H1 (cell line): ENCODE results near the gene MEI1. TPM values are rescaled to one million over a fixed set of nuclear protein-coding genes. Genes with fewer than 3 reads are reported as not detected.
A peak's percentile ranks its signal among the peaks of the same experiment; 100 is the strongest.

Experiments used
- CTCF ChIA-PET: fragments of 300-600 bp; sonication (Branson Sonifier 250); formaldehyde crosslinking; loops from one replicate; lab custom pipeline; 2021; ENCODE audit not compliant: partially characterized antibody; lab: Charles Lee
- POLR2A ChIA-PET: fragments of 300-600 bp; sonication (Branson Sonifier 250); formaldehyde crosslinking; loops from one replicate; lab custom pipeline; 2021; ENCODE audit warnings: inconsistent platforms; ENCODE audit not compliant: partially characterized antibody; lab: Charles Lee
- DNase-seq, 2 experiments: peaks; one replicate each; pipeline versions ENCODE4 v3.0.0 to v3.0.0-alpha.2; 2010 to 2022; ENCODE audit warnings: low spot score in 2 of 2, low read depth in 1 of 2, mixed read lengths in 1 of 2
- FAIRE-seq: peaks from 2 replicates; lab custom pipeline; 2011; peaks lifted over from hg19 to GRCh38; lab: Jason Lieb, UNC
- H2AFZ ChIP-seq: 2 replicates; pipeline ENCODE4 v1.8.1; 2012; ENCODE audit warnings: low read length, inconsistent platforms
- H2AK5ac ChIP-seq: 2 replicates; pipeline ENCODE4 v1.6.1; 2013; ENCODE audit warnings: low read depth, low read length
- H2BK120ac ChIP-seq: replicated peaks from 2 replicates; pipeline ENCODE3; 2013; ENCODE audit warnings: low read depth, low read length, inconsistent platforms
- H2BK12ac ChIP-seq: 2 replicates; pipeline ENCODE4 v1.6.1; 2013; ENCODE audit warnings: low read depth, low read length
- H2BK15ac ChIP-seq: 2 replicates; pipeline ENCODE4 v1.6.1; 2013; ENCODE audit warnings: low read length
- H2BK20ac ChIP-seq: 2 replicates; pipeline ENCODE4 v1.6.1; 2013; ENCODE audit warnings: low read length
- H2BK5ac ChIP-seq: 2 replicates; pipeline ENCODE4 v1.6.1; 2013; ENCODE audit warnings: low read depth, low read length
- H3K14ac ChIP-seq: 2 replicates; pipeline ENCODE4 v1.6.1; 2013; ENCODE audit warnings: inconsistent platforms; ENCODE audit not compliant: insufficient read length
- H3K18ac ChIP-seq: 2 replicates; pipeline ENCODE4 v1.6.1; 2013; ENCODE audit warnings: low read length; ENCODE audit errors: extremely low read depth
- H3K23ac ChIP-seq: 2 replicates; pipeline ENCODE4 v1.6.1; 2013; ENCODE audit warnings: inconsistent platforms; ENCODE audit not compliant: insufficient read length
- H3K23me2 ChIP-seq: 2 replicates; pipeline ENCODE4 v1.6.1; 2013; ENCODE audit warnings: low read depth, low read length
- H3K27ac ChIP-seq: 2 replicates; pipeline ENCODE4 v1.6.1; 2011; ENCODE audit warnings: low read depth, low read length, inconsistent platforms
- H3K27me3 ChIP-seq, 4 experiments: replicated peaks in 1 of 4; 1 replicate in 1 of 4; 2 replicates in 3 of 4; pipeline versions ENCODE4 v1.6.1 to v1.8.1; 2011 to 2013; ENCODE audit warnings: low read length in 3 of 4, mild to moderate bottlenecking in 3 of 4, inconsistent platforms in 2 of 4, mixed read lengths in 2 of 4, moderate library complexity in 1 of 4; ENCODE audit not compliant: control insufficient read depth in 3 of 4, insufficient read depth in 3 of 4; ENCODE audit errors: extremely low read depth in 1 of 4
- H3K36me3 ChIP-seq, 4 experiments: 2 replicates each; pipeline versions ENCODE4 v1.6.1 to v1.8.1; 2011 to 2013; ENCODE audit warnings: mild to moderate bottlenecking in 4 of 4, low read length in 3 of 4, moderate library complexity in 2 of 4, control low read depth in 1 of 4, inconsistent platforms in 1 of 4; ENCODE audit not compliant: insufficient read depth in 4 of 4, control insufficient read depth in 2 of 4
- H3K4ac ChIP-seq: replicated peaks from 2 replicates; pipeline ENCODE3; 2013; ENCODE audit warnings: low read length, low read depth, mixed read lengths, inconsistent platforms; ENCODE audit not compliant: insufficient read length
- H3K4me1 ChIP-seq, 4 experiments: replicated peaks in 1 of 4; 1 replicate in 1 of 4; 2 replicates in 3 of 4; pipeline versions ENCODE4 v1.6.1 to v1.8.1; 2011 to 2013; ENCODE audit warnings: low read length in 3 of 4, inconsistent platforms in 2 of 4, mixed read lengths in 1 of 4; ENCODE audit not compliant: insufficient read depth in 4 of 4, control insufficient read depth in 3 of 4
- H3K4me2 ChIP-seq, 2 experiments: 2 replicates each; pipeline versions ENCODE4 v1.6.1 to v1.8.1; 2011 to 2013; ENCODE audit warnings: low read depth in 2 of 2, low read length in 2 of 2, control low read depth in 1 of 2, inconsistent platforms in 1 of 2, mild to moderate bottlenecking in 1 of 2; ENCODE audit not compliant: insufficient read depth in 1 of 2
- H3K4me3 ChIP-seq, 4 experiments: fragments of 200-600, 300-600 bp in 1 of 4; sonication (generic), shearing (Covaris generic), sonication (Bioruptor Twin) in 1 of 4; 2 replicates each; pipeline versions ENCODE4 v1.5.1 to v1.8.1; 2011 to 2016; ENCODE audit warnings: low read length in 4 of 4, low read depth in 3 of 4, control low read depth in 2 of 4, inconsistent platforms in 2 of 4, mild to moderate bottlenecking in 2 of 4, mixed read lengths in 1 of 4, moderate library complexity in 1 of 4; ENCODE audit not compliant: insufficient read depth in 2 of 4; ENCODE audit errors: extremely low read depth in 1 of 4
- H3K56ac ChIP-seq: replicated peaks from 2 replicates; pipeline ENCODE3; 2013; ENCODE audit warnings: low read depth, mild to moderate bottlenecking, mixed read lengths, low read length, inconsistent platforms; ENCODE audit not compliant: insufficient read length
- H3K79me1 ChIP-seq: 2 replicates; pipeline ENCODE4 v1.6.1; 2013; ENCODE audit warnings: low read depth, low read length, control low read depth
- H3K79me2 ChIP-seq, 2 experiments: 2 replicates each; pipeline versions ENCODE4 v1.6.1 to v1.8.1; 2012 to 2013; ENCODE audit warnings: low read length in 2 of 2, mild to moderate bottlenecking in 2 of 2, inconsistent platforms in 1 of 2; ENCODE audit not compliant: insufficient read depth in 2 of 2, control insufficient read depth in 1 of 2
- H3K9ac ChIP-seq, 4 experiments: replicated peaks in 1 of 4; 1 replicate in 1 of 4; 2 replicates in 3 of 4; pipeline versions ENCODE4 v1.6.1 to v1.8.1; 2011 to 2013; ENCODE audit warnings: low read depth in 3 of 4, low read length in 3 of 4, control low read depth in 2 of 4, mild to moderate bottlenecking in 2 of 4, moderate library complexity in 2 of 4, inconsistent platforms in 1 of 4; ENCODE audit errors: extremely low read depth in 1 of 4
- H3K9me3 ChIP-seq, 2 experiments: 2 replicates each; pipeline versions ENCODE4 v1.6.1 to v1.8.1; 2012 to 2013; ENCODE audit warnings: mild to moderate bottlenecking in 2 of 2, moderate library complexity in 2 of 2, control low read depth in 1 of 2, inconsistent platforms in 1 of 2, low read depth in 1 of 2, low read length in 1 of 2, mixed read lengths in 1 of 2; ENCODE audit not compliant: insufficient read depth in 2 of 2
- H4K20me1 ChIP-seq, 2 experiments: replicated peaks in 1 of 2; 2 replicates each; pipeline versions ENCODE3 to v1.8.1; 2011 to 2013; ENCODE audit warnings: inconsistent platforms in 2 of 2, low read length in 2 of 2, mild to moderate bottlenecking in 1 of 2; ENCODE audit not compliant: insufficient read depth in 2 of 2, control insufficient read depth in 1 of 2
- H4K5ac ChIP-seq: 2 replicates; pipeline ENCODE4 v1.6.1; 2013; ENCODE audit warnings: low read length, low read depth, mixed read lengths, inconsistent platforms; ENCODE audit not compliant: insufficient read length
- H4K8ac ChIP-seq: 2 replicates; pipeline ENCODE4 v1.8.0; 2013; ENCODE audit warnings: mild to moderate bottlenecking, moderate library complexity, low read length, inconsistent platforms; ENCODE audit not compliant: insufficient read depth; ENCODE audit errors: extremely low read depth
- H4K91ac ChIP-seq: replicated peaks from 2 replicates; pipeline ENCODE3; 2013; ENCODE audit warnings: low read length, mixed read lengths, inconsistent platforms; ENCODE audit not compliant: insufficient read length
- CREB1 ChIP-seq: IDR thresholded peaks from 2 replicates; pipeline ENCODE4 v1.6.1; 2012; ENCODE audit warnings: inconsistent platforms
- GABPA ChIP-seq: IDR thresholded peaks from 2 replicates; pipeline ENCODE4 v1.6.1; 2011; ENCODE audit warnings: mild to moderate bottlenecking, low read length, moderate library complexity, borderline replicate concordance; ENCODE audit not compliant: insufficient read depth
- HDAC6 ChIP-seq: IDR thresholded peaks from one replicate; pipeline ENCODE4 v1.7.1; 2012; ENCODE audit warnings: low read depth, mild to moderate bottlenecking, inconsistent platforms, low read length, moderate library complexity
- KDM4A ChIP-seq: IDR thresholded peaks from one replicate; pipeline ENCODE4 v1.7.1; 2012; ENCODE audit warnings: low read depth, mild to moderate bottlenecking, moderate library complexity, low read length, inconsistent platforms; ENCODE audit not compliant: severe bottlenecking
- MAFK ChIP-seq: IDR thresholded peaks from 2 replicates; pipeline ENCODE4 v1.6.1; 2012; ENCODE audit warnings: low read depth, mild to moderate bottlenecking, improper control_type of control experiment, low read length
- POLR2A ChIP-seq, 2 experiments: IDR thresholded peaks; 1 replicate in 1 of 2; 2 replicates in 1 of 2; pipeline ENCODE4 v1.6.1; 2011; ENCODE audit warnings: low read depth in 2 of 2, low read length in 2 of 2, mild to moderate bottlenecking in 2 of 2; ENCODE audit errors: control extremely low read depth in 1 of 2
- POLR2AphosphoS5 ChIP-seq: IDR thresholded peaks from 2 replicates; pipeline ENCODE4 v1.6.1; 2011; ENCODE audit warnings: low read depth, low read length
- SAP30 ChIP-seq: fragments of 300-600 bp; sonication (generic); IDR thresholded peaks from 2 replicates; pipeline ENCODE4 v1.7.1; 2012; ENCODE audit warnings: low read length, moderate library complexity, mild to moderate bottlenecking, inconsistent platforms; ENCODE audit not compliant: insufficient read depth, insufficient replicate concordance
- SIN3A ChIP-seq, 2 experiments: IDR thresholded peaks in 1 of 2; conservative IDR thresholded peaks in 1 of 2; 2 replicates each; pipeline ENCODE4 v1.6.1; 2011 to 2012; ENCODE audit warnings: low read length in 2 of 2, improper control_type of control experiment in 1 of 2, low read depth in 1 of 2, mild to moderate bottlenecking in 1 of 2
- TAF7 ChIP-seq: optimal IDR thresholded peaks from 2 replicates; pipeline ENCODE3; 2011; ENCODE audit warnings: low read depth, mild to moderate bottlenecking, inconsistent platforms, low read length, moderate library complexity, borderline replicate concordance
- WGBS, 2 experiments: shearing (Covaris generic) in 1 of 2; methylation state at CpG; one replicate each; pipeline versions ENCODE4 v1.1.6 to v1.1.7; 2013 to 2015; ENCODE audit warnings: low lambda C conversion rate in 2 of 2, mixed read lengths in 2 of 2, inconsistent platforms in 1 of 2, low coverage in 1 of 2, missing lambda C conversion rate in 1 of 2; ENCODE audit not compliant: insufficient replicate concordance in 2 of 2, insufficient coverage in 1 of 2, insufficient read length in 1 of 2; ENCODE audit errors: extremely low coverage in 1 of 2, missing lambda C conversion rate in 1 of 2; 5-methylcytosine and 5-hydroxymethylcytosine counted together
- polyA plus RNA-seq, 7 experiments: library from polyadenylated mRNA; depleted of rRNA in 3 of 7; stranded (reverse) in 5 of 7; unstranded in 2 of 7; fragments of >200 nt in 5 of 7; fragments of 200-250 nt in 2 of 7; gene quantifications; 1 replicate in 5 of 7; 2 replicates in 1 of 7; 4 replicates in 1 of 7; pipeline versions ENCODE4 v1.2.1 to v1.2.3, GENCODE V29; 2011 to 2013; ENCODE audit warnings: missing spikeins in 2 of 7, mixed read lengths in 2 of 7
- total RNA-seq: library from RNA; stranded (reverse); fragmentation: NEBNext Ultra II Directional; extraction: Animal tissue kit (Norgen Biotek cat#: 25700); gene quantifications from 2 replicates; pipeline ENCODE4 v1.2.1, GENCODE V29; 2021
- TF ChIP-seq, protein P1 (sequence below): IDR thresholded peaks from 2 replicates; pipeline ENCODE4 v1.6.1; 2012; ENCODE audit warnings: inconsistent platforms

MEI1 gene
- total and polyA plus RNA-seq, 2 of the 8 experiments (the other 6 are each of a cell fraction or from before 2014, with no cell fraction given): 0.27 to 0.54 TPM

DNA sequence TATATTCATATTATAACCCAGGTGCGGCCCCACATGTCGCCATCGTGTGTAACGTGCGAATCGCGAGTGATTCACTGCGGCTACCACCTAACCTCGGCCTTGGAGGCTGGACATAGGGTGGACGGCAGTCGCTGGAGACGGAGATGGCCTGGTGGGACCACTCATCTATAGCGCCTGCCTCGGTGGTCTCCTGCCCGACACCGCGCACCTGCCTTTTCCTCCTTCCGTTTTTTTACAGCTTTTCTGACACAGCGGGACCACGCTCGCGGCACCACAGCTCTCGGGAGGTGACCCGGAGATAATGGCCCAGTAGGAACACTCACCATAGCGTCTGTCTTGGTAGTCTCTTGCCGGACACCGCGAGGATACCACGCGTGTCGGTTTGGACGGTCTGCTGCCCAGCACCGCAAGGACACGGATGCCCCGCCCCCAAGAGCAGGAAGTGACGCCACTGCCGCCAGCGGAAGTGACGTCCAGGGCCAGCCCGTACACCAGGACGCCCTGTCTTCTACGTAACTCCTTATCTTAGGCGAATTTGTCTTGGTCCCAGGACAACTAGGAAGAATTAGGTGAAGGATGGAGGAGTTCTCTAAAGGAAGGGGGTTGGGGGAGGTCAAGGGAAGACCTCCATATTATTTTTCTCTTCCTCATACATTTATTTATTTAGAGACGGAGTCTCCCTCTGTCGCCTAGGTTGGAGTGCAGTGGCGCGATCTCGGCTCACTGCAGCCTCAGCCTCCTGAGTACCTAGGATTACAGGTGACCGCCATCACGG lies 17.1 kb upstream of the MEI1 start:
- Histone ChIP-seq H2AFZ (no peak overlapping the region), H2BK20ac (no peak overlapping the region), H3K36me3 (peaks cover 2 to 30% (median 18%) of the 10 kb centered on the region in 4 experiments; a peak in 7 of 8 replicates), H3K79me2 (peaks cover 13 to 83% of the 10 kb centered on the region in 2 experiments), H2BK15ac (0 out of 2 replicates have a peak overlapping the region, but pooled peaks have one; percentile 72), H2AK5ac (no peak overlapping the region; the same call in 1 of the 2 replicates), H3K4me1 (no peaks in the 10 kb centered on the region; a peak in 1 of 7 replicates), H2BK120ac (no peak overlapping the region), H2BK12ac (0 out of 2 replicates have a peak overlapping the region, but pooled peaks have one; percentile 17), H3K9ac (peak overlapping the region; percentile 51 to 78 (median 64)), H3K18ac (no peak overlapping the region), H2BK5ac (peak overlapping the region; percentile 71), H3K23ac (no peak overlapping the region), H3K79me1 (peaks cover 9% of the 10 kb centered on the region; the same call in 1 of the 2 replicates), H3K14ac (no peak overlapping the region), H4K5ac (peak overlapping the region; percentile 58), H3K27me3 (no peaks in the 10 kb centered on the region), H4K8ac (peak overlapping the region; percentile 69), H4K20me1 (peaks cover 0 to 12% of the 10 kb centered on the region in 2 experiments), H3K56ac (no peak overlapping the region), H3K4me3 (peak overlapping the region; percentile 65 to 88 (median 75)), H3K4ac (no peak overlapping the region), H3K4me2 (peak overlapping the region; percentile 62 to 67), H4K91ac (no peak overlapping the region), H3K27ac (peak overlapping the region; percentile 73), H3K23me2 (no peaks in the 10 kb centered on the region), H3K9me3 (no peaks in the 10 kb centered on the region)
- FAIRE-seq (no peak), DNase-seq (peak in 1 of 2 experiments; percentile 92)
- WGBS, 2 experiments: 43% methylated on average over 49 of the region's 50 CpGs; no CpG with 5 or more reads in 1 of the 2 experiments
- ChIA-PET CTCF (interaction anchor here (0.7 to 2.4 kb wide), 3 partner anchors 8 to 293 kb away, joined by 3 to 11 read pairs (median 4); no protein-coding TSS in a partner anchor), POLR2A (interaction anchor here (0.6 to 3.9 kb wide), 5 partner anchors 15 to 151 kb away, joined by 3 to 15 read pairs (median 3); partner anchors contain the start of genes CCDC134, MEI1 and SREBF2)
- peak; percentile 68 for TF ChIP-seq SAP30
- TF ChIP-seq KDM4A: peak; percentile 46
- TF ChIP-seq, protein P1, sequence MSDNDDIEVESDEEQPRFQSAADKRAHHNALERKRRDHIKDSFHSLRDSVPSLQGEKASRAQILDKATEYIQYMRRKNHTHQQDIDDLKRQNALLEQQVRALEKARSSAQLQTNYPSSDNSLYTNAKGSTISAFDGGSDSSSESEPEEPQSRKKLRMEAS: peak; percentile 53
- peak; percentile 92 for TF ChIP-seq GABPA
- TF ChIP-seq SIN3A (conservative IDR thresholded peaks at IDR 0.05 in 1 of 2, IDR thresholded peaks at IDR 0.05 in 1 of 2; ENCODE audit: low read depth in 1 of 2, low read length in 2 of 2): 0 out of 4 replicates have a peak, but pooled peaks of 1 of the 2 experiments have one; percentile 24
- TF ChIP-seq CREB1: peak; percentile 97
- TF ChIP-seq HDAC6: no peak
- peak in 1 of 2 experiments; percentile 67; a peak in 2 of 3 replicates for TF ChIP-seq POLR2A (IDR thresholded peaks at IDR 0.05; ENCODE audit: control extremely low read depth in 1 of 2, low read depth in 2 of 2, low read length in 2 of 2)
- peak; percentile 84 for TF ChIP-seq POLR2AphosphoS5
- no peak for TF ChIP-seq MAFK
- peak; percentile 68 for TF ChIP-seq TAF7
